Activated CD4-positive, alpha-beta T cell treated with anti-CD3 and anti-CD28 coated beads for 48 hours (primary cell): Measurements from ENCODE around the gene ADCYAP1.

ENCODE experiments used
- DNase-seq: peaks from one replicate; pipeline ENCODE4 v3.0.0-alpha.2; 2020

The ADCYAP1 gene

GRCh38 chr18:910247-910646, 5.6 kb downstream of the ADCYAP1 start:
- DNase-seq, result no peak

GRCh38 chr18:911025-911424, 6.4 kb downstream of the ADCYAP1 start:
- DNase-seq, result no peak

DNA sequence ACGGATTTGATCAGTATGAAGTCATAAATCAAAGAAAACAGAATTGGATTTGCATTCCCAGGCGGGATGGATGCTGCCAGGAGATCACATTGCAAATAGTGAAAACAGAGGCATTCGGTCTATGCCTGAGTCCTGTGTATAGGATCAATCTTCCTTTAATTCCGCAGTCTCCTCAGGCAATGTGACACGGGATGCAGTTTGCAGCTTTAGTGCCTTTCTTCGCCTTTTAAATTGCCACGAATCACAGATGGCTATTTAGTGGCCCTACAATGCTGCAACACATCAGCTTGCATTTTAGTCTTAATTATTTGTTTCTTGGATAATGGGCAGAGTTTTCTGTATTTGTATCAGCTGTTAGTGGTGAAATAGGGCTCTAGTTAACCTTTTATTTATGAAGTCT, 6.8 kb downstream of the ADCYAP1 start:
- DNase-seq, result no peak

GRCh38 chr18:916562-916961, 11.9 kb downstream of the ADCYAP1 start:
- DNase-seq, result no peak

GRCh38 chr18:919078-919477, 14.4 kb downstream of the ADCYAP1 start:
- DNase-seq, result no peak

- DNase-seq, result no peak
Measured at GRCh38 chr18:923144-923866, 18.6 kb downstream of the ADCYAP1 start.

DNA sequence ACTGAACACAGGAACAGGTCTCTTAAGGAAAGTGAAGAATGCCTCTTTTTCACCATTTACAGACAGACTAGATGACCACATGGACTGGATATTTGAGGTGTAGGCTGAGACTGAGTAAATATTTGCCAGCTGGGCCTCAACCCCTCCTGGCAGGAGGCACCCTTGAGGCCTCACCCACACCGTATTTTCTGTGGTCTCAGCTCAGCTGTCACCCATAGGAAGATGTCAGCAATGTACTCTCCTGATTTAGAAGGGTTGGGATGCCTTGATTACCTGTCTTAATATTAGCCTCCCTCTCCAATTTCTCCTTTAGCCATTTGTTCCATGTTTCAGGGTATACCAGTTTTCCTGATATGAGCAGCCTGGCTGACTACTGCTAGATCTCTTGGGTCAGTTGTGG, 20.3 kb downstream of the ADCYAP1 start:
- no peak for DNase-seq

DNA sequence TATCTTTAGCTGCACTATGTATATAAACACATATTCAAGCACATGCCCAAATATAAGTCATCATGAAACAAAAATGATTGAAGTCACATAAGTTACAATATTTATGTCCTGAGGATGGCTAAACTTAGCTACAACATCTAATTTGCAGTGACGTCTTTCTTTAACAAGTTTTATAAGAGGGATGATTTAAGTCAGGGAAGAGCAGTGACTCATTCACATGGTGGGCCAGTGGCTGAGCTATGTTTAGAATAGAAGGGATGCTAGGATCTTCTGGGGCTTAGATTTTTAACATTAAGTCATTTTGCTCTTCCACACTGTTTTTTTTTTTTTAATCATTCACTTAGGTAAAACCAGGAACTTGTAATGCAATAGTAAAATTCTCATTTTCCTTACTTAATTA, 22.3 kb downstream of the ADCYAP1 start:
- no peak for DNase-seq

DNA sequence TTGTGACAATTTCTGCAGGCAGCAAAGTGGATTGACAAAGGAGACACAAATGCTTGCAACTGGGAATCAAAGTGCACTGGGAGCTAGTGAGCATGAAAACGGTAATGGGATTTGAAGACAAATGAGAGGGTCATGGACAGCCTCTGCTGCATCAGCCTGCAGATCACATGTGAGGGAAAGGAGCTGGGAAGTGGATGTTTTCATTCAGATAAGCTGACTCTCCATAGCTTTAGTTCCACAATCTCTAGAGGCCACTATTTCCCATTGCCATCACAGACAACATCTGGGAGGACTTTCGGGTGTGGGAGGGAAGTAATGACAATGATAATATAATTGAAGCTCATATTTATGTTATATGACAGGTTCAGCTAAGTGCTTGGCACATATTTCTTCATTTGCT, 28.4 kb downstream of the ADCYAP1 start:
- DNase-seq, result no peak

GRCh38 chr18:934518-935133, 30.0 kb downstream of the ADCYAP1 start:
- no peak for DNase-seq

DNA sequence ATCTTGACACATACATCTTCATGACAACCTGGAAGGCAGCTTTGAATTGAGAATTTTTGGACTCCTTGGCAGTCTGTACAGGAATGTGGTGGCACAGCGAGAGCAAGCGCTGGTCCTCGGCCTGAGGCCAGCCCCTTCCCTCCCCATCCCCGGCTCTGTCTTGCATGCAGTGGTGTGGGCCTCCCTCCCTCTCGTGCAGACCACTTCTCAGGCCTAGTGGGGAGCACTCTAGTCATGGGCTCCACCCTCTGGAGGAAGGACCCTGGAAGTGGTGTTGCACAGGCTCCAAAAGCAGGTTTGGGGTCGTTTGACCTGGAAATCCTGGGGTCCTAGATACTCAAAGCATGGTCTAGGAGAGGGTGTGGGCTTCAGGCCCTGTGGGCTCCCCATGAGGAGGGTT, 32.3 kb downstream of the ADCYAP1 start:
- DNase-seq, result no peak

DNA sequence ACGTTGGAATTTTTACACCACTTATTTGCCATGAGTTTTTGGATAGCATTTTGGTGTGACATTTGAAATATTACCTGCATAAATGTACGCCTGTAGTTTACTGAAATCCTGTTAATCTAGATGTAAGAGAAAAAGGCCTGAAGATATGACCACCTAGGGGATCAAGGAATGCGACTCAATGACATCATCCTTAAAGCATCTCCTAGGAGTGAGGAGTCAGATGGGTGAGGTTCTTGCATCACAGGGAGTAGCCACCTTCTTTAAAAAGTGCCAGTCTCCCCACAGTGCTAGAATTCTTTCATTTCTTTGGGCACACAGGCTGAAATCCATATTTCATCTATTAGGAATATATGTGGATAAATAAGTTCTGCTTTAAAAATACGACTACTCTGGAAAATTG, 34.5 kb downstream of the ADCYAP1 start:
- no peak for DNase-seq

- DNase-seq, result no peak
Measured at GRCh38 chr18:939958-940357, 35.3 kb downstream of the ADCYAP1 start.

DNA sequence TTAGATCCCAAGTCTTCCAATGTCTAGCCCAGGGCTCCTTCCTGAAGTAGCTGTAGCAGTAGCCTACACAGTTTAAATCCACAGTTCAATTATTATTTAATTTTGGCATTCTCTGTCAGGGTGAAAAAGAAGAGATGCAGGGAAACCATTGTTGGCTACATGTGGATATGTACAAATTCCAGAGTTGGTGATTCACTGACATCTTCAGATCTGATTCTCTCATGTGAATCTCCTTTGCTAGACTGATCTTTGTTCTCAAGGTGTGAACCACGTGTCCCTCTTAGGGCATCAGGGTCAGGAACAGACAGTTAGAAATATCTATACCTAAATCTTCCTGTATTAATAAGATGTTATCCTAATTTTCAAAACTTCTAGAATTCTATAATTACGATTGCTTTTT, 36.7 kb downstream of the ADCYAP1 start:
- DNase-seq, result no peak

GRCh38 chr18:944440-944839, 39.8 kb downstream of the ADCYAP1 start:
- DNase-seq, result no peak

GRCh38 chr18:949724-950631, 45.3 kb downstream of the ADCYAP1 start:
- DNase-seq, result no peak

DNA sequence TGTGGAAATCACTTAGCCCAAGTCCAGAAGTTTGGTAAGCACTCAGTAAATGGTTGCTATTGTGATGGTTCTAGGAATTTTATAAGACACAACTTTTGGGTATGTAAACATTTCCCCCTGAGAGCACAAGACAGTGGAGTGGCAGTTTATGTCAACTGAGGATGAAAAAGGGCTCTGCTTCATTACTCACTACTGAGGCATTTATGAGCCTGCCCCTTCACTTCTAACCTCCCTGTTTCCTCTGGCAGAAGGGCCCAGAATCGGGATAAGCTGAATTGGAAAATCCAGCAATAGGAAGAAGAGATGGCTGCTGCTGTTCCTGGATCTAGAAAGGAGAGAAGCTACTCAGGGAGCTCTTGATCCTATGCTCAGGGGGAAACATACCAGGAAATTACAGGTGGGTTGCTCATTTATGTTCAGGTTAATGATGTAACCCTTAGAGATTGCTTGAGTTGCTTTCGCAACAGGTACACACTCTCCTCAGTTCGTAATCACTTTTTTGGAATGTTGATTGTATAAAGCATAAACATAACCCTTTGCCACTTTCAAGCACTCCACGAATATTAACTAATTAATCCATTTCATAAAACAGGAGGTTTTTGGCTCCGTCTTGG, 46.3 kb downstream of the ADCYAP1 start:
- no peak for DNase-seq

- no peak for DNase-seq
Measured at GRCh38 chr18:955384-956066, 50.9 kb downstream of the ADCYAP1 start.

GRCh38 chr18:957829-958228, 53.2 kb downstream of the ADCYAP1 start:
- no peak for DNase-seq

GRCh38 chr18:959854-960253, 55.2 kb downstream of the ADCYAP1 start:
- no peak for DNase-seq
